HG03565 (cell line): ENCODE measurements around the gene CNNM3.

Source experiments
- ATAC-seq: cut with Tn5 transposase; IDR thresholded peaks from one replicate; pipeline ENCODE4 v1.9.1; 2021; ENCODE audit warnings: mild to moderate bottlenecking, moderate library complexity; ENCODE audit not compliant: unreplicated experiment

The CNNM3 gene

GRCh38 chr2:96838345-96839292 lies 22.6 kb downstream of the CNNM3 start:
- no peak for ATAC-seq

- ATAC-seq: no peak
Measured at GRCh38 chr2:96839293-96839874, 23.3 kb downstream of the CNNM3 start.

DNA sequence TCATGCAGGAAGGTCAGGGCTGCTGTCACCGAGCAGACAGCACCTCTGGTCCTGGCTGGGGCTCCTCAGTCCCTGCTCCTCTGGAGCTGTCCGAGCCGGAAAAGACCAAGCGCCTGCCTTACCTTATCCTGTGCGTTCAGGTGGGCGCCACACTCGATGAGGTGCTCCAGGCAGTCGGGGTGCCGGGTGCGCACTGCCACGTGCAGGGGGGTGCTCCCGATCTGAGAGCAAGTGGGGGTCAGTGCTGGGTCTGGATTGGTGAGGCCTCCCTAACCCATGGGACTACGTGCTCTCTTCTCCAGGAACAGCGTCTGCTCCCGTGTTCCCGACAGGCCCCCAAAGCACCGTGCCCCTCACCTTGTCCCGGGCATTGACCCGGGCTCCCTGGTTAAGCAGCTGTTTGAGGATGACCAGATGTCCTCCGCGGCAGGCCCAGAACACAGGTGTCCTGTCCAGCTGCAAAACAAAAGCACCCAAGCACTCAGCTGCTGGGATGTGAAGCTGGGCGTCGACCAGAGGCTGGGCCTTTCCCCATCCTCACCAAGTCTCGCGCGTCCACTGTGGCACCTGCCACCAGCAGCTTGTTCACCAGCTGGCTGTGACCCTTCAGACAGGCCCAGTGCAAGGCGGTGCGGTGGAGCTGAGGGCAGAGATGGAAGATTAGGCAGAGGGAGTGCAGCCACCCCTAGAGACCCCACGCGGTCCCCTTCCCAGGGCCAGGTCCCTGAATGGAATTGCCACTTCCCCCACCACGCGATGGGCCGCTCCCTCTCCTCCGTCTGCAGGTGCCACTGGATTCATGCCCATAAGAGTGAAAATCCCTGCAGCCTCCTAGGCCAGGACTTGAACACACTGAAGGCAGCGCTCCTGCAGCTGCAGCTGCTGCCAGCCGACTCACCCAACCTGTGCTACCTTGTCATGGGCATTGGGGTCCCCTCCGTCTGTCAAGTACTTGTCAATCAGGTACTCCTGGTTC lies 24.1 kb downstream of the CNNM3 start:
- no peak for ATAC-seq

- no peak for ATAC-seq
Measured at GRCh38 chr2:96841701-96842495, 25.8 kb downstream of the CNNM3 start.

GRCh38 chr2:96842600-96842999 lies 26.5 kb downstream of the CNNM3 start:
- ATAC-seq: no peak

GRCh38 chr2:96843538-96844268 lies 27.6 kb downstream of the CNNM3 start, which contains the start of gene ANKRD23:
ANKRD23 (minus strand) TSS chr2:96844021; CDS start chr2:96843992, 29 bp downstream.
- ATAC-seq: no peak

GRCh38 chr2:96844405-96844808 lies 28.3 kb downstream of the CNNM3 start:
- ATAC-seq: no peak

- no peak for ATAC-seq
Measured at GRCh38 chr2:96846825-96847224, 30.8 kb downstream of the CNNM3 start.

DNA sequence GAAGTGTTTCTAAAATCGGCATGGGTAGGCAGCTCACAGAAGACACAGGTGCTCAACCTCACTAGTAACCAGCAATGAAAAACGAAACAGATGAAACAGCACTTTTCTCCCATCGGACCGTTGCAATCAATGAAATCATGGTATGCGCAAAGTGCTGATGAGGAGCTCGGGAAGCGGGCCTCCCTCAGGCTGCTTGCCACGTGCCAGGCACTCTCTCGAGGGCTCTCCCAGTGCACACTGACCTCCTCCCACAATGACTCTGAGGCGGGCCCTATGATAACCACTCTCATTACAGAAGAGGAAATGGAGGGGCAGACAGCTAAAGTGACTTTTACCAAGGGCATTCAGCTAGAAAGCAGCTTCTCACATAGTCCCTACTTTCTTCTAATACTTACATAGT lies 31.5 kb downstream of the CNNM3 start:
- no peak for ATAC-seq

DNA sequence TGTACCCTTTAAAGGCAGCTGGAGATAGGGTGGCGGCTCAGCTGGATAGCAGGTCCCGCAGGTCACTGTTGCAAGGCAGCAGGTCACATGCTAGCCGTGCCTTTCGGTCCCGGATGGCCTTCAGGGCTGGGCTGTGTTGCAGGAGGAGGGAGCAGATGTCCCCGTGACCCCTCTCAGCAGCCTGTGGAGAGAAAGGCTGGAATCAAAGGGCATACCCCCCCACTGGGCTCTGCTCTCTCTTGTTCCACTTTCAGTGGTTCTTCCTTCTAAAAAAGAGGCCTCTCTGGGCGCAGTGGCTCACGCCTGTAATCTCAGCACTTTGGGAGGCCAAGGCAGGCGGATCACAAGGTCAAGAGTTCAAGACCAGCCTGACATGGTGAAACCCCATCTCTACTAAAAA lies 32.2 kb downstream of the CNNM3 start:
- no peak for ATAC-seq

DNA sequence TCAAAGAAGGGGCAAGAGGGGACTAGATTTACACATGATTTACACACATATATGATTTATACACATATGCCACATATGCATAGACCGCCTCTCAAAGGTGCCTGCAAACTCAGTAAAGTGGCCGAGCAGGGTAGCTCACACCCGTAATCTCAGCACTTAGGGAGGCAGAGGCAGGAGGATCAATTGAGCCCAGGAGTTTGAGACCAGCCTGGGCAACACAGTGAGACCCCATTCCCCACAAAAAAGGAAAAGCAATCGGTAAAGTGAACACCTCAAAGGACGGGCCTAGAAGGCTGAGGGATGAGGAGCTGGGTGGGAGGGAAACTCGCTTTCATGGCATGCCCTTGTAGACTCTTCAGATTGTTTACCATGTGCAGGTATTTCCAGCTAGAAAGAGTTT lies 36.6 kb downstream of the CNNM3 start:
- no peak for ATAC-seq

DNA sequence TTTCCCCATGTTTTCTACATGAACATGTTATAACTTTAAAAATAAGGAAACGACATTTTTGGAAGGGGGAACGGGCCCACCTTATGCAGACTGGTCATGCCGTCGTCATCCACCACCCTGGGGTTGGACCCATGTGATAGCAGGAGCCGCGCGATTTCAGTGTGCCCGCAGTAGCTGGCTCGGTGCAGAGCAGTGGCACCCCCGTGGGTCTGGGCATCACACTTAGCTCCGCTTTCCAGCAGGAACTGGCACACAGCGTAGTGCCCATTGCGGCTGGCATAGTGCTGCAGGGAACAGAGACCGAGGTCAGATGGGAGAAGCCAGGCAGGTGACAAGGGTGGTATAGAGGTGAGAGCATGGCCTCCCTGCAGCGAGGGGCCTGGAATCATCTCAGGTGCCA lies 37.3 kb downstream of the CNNM3 start:
- ATAC-seq: no peak

DNA sequence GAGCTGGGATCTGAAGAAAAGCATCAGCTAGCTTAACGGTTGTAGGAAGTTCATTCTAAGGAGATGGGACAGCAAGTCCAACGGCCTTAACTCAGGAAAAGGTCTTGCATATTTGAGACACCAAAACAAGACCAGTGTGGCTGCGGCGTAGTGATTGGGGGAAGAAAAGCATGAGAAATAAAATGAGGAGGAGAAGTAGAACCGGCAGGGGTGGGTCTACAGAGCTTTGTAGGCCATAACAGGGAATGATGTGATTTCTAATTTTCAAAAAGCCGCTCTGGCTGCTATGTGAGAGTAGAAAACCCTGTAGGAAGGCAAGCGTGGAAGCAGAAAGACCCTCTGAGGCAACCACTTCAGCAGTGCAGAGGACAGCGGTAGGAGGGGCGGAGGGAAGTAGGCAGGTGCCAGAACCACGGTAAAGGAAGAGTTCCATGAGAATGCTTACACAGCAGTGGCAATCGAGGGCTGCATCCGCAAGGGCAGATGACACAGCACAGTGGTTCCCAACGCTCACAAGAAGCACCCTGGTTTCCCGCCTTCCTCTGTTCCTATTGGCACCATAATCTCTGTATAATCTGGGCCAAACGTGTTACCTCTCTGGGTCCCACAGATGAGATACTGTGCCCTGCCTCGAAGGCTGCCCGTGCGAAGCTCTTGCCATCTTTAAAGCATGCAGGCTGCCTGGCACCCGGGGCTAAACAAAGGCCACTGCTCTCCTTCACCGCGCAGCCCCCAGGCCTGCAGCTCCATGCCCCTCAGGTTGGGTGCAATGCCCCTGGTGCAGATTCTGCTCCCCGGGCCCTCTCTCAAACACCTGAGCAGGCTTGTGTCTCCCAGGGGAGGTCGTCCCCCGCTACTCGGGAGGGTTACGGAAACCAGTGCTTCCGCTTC lies 41.0 kb downstream of the CNNM3 start:
- no peak for ATAC-seq

DNA sequence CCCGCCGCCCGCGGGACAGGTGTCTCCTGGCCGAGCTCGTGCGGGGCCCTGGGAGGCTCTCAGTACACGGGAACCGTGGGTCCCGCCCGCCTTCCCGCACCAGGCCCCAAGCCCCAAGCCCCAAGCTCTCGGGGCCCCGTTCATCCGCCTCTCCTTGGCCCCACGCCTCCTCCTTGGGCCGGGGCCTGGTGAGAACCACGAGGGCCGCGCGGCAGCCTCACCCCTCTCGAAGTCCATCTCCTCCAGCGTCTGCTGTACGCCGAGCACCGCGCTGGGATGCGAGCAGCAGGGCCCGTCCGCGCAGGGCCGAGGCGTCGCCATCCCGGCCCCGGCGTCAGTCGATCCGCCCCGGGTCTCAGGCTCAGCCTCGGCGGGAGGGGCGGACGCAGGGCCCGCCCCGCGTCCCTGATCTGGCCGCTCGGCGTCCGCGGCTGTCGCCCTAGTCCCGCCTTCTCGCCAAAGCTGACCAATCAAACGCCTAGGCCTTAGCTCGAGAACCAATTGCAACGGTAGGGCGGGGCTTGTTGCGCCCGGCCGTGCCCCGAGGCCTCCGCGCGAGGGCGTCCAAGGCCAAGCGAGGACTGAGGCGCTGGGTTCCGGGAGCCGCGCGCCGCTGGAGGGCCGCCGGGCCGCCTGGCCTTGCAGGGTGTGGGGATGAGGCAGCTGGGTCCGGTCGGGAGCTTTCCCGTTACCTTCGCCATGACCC lies 41.8 kb downstream of the CNNM3 start, which contains the start of gene ANKRD39:
Gene ANKRD39 (minus strand): TSS at position 350 of the 706 bp plus-strand sequence. CDS start 29 bp downstream, at position 321.
- ATAC-seq: peak; percentile 95

- ATAC-seq: no peak
Measured at GRCh38 chr2:96859099-96859649, 43.1 kb downstream of the CNNM3 start.

- no peak for ATAC-seq
Measured at GRCh38 chr2:96859681-96860064, 43.6 kb downstream of the CNNM3 start.
